GM10266 (cell line): ENCODE results near the gene ZNF674.

Experiments
- DNase-seq: peaks from one replicate; pipeline ENCODE4 v3.0.0; 2012; ENCODE audit errors: extremely low spot score
- CTCF ChIP-seq: IDR thresholded peaks from 2 replicates; pipeline ENCODE4 v1.5.1; 2012; ENCODE audit warnings: mild to moderate bottlenecking, low read depth; ENCODE audit not compliant: control insufficient read depth, insufficient read depth; ENCODE audit errors: missing control alignments

ZNF674 gene

DNA sequence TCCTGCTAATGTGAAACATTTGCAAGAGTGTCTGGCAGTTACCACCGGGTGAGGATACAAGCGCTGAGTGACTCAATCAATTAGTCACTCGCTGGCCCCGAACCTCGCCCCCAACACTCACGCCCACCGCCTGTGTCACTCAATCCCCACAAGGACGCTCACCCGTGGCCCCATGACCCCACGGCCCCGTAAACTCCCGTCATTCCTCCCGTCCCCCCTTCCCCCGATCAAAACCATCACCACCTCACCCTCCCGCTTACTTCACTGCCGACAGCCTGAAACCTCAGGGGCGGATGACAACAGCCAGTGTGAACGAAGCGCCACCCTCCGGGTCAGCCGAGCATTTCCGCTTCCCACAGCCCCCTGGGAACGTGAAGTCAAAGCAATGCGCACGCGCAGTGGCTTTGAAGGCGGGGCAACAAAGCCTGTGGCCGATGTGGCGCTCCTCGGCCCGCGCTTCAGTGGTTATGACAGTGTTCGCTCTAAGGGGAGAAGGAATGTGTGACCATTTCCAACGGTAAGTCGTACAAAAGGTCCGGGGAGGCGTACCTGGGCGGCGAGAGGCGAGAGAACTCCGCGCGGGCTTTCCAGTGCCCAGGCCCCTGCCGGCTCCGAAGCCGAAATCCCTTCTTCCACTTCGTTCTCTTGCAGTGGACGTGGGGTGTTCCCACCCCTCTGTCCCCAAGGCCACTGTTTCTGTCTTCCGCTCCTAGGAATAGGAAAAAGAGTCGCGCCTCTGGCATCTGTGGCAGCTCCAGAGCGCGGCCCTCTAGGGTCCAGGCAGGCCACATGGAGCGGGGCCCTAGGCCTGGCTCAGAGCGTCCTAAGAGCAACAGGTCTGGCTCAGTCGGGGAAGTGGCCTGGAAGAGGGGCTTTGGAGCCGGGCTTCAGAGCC, at the start of gene ZNF674:
TSS of gene ZNF674 (minus strand) at position 311 of the 895 bp plus-strand sequence. CDS start 3,334 bp downstream, outside the sequence.
- peak; percentile 37 for TF ChIP-seq CTCF
- DNase-seq: peak; percentile 73

GRCh38 chrX:46589977-46590723, 44.9 kb upstream of the ZNF674 start:
- TF ChIP-seq CTCF: no peak
- no peak for DNase-seq

- no peak for TF ChIP-seq CTCF
- no peak for DNase-seq
Measured at GRCh38 chrX:46588263-46588662, 43.0 kb upstream of the ZNF674 start.

- DNase-seq: no peak
Measured at GRCh38 chrX:46587753-46588171, 42.5 kb upstream of the ZNF674 start.

GRCh38 chrX:46587158-46587557, 41.9 kb upstream of the ZNF674 start:
- peak; percentile 23 for DNase-seq
- TF ChIP-seq CTCF: no peak

More at GRCh38 chrX:46587753-46588171, 42.5 kb upstream of the ZNF674 start:
- TF ChIP-seq CTCF: no peak

- TF ChIP-seq CTCF: no peak
Measured at GRCh38 chrX:46584736-46585135, 39.5 kb upstream of the ZNF674 start.

More at GRCh38 chrX:46584736-46585135, 39.5 kb upstream of the ZNF674 start:
- no peak for DNase-seq
